SH-SY5Y (cell line): Measurements from ENCODE around the gene ZNF616.

Experiments used
- GATA2 ChIP-seq: IDR thresholded peaks from 2 replicates; pipeline ENCODE4 v1.6.1; 2011; ENCODE audit warnings: mild to moderate bottlenecking, low read depth, low read length
- GATA3 ChIP-seq: IDR thresholded peaks from 2 replicates; pipeline ENCODE4 v1.6.1; 2011; ENCODE audit warnings: low read depth, mild to moderate bottlenecking, low read length, moderate library complexity

DNA sequence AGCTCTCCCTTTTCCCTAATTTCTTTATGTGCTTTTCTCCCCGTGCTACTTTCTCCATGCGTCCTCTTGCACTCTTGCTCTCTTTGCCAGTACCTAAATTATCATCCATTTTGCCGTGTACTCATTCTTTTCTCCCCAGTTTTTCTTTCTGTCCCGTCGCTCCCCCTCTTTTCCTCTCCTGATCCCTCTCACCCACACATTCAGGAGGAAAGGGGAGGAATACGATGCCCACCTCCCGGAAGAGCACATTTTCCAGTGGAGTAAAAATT, 821 bp downstream of the ZNF616 start:
- no peak for TF ChIP-seq GATA2
- no peak for TF ChIP-seq GATA3
